Hepatocyte (in vitro differentiated cells): ENCODE results near the gene NFATC4. TPM values are rescaled to one million over a fixed set of nuclear protein-coding genes. Genes with fewer than 3 reads are reported as not detected.

ENCODE experiments used
- DNase-seq: peaks from one replicate; pipeline ENCODE4 v3.0.0-alpha.2; 2016; ENCODE audit warnings: low spot score
- H2AFZ ChIP-seq: fragments of 200-600 bp; sonication (generic); 2 replicates; pipeline ENCODE4 v1.6.0; 2016; ENCODE audit warnings: antibody characterized with exemption, mild to moderate bottlenecking
- H3K27ac ChIP-seq: fragments of 200-600 bp; sonication (generic); 2 replicates; pipeline ENCODE4 v1.5.1; 2016; ENCODE audit warnings: mild to moderate bottlenecking
- H3K27me3 ChIP-seq: fragments of 200-600 bp; sonication (generic); 2 replicates; pipeline ENCODE4 v1.6.1; 2016
- H3K36me3 ChIP-seq: fragments of 200-600 bp; sonication (generic); replicated peaks from 2 replicates; pipeline ENCODE4 v1.5.1; 2016; ENCODE audit warnings: low read depth; ENCODE audit not compliant: insufficient read depth
- H3K4me1 ChIP-seq: fragments of 200-600 bp; sonication (generic); 2 replicates; pipeline ENCODE4 v1.5.1; 2016; ENCODE audit warnings: mild to moderate bottlenecking, moderate library complexity; ENCODE audit not compliant: insufficient read depth
- H3K4me2 ChIP-seq: fragments of 200-600 bp; sonication (generic); 2 replicates; pipeline ENCODE4 v1.6.0; 2016
- H3K4me3 ChIP-seq: fragments of 200-600 bp; sonication (generic); 2 replicates; pipeline ENCODE4 v1.5.1; 2016; ENCODE audit warnings: mild to moderate bottlenecking
- H3K79me2 ChIP-seq: fragments of 200-600 bp; sonication (generic); 2 replicates; pipeline ENCODE4 v1.6.0; 2017; ENCODE audit warnings: mild to moderate bottlenecking
- H3K9me2 ChIP-seq: fragments of 200-600 bp; sonication (generic); replicated peaks from 2 replicates; pipeline ENCODE4 v1.6.0; 2017; ENCODE audit warnings: mild to moderate bottlenecking; ENCODE audit not compliant: insufficient read depth
- H3K9me3 ChIP-seq: fragments of 200-600 bp; sonication (generic); 2 replicates; pipeline ENCODE4 v1.5.1; 2016; ENCODE audit warnings: low read depth, mild to moderate bottlenecking
- H4K20me1 ChIP-seq: fragments of 200-600 bp; sonication (generic); 2 replicates; pipeline ENCODE4 v1.6.0; 2016; ENCODE audit warnings: mild to moderate bottlenecking; ENCODE audit not compliant: insufficient read depth, poor library complexity, severe bottlenecking
- EZH2 ChIP-seq: fragments of 200-600 bp; sonication (generic); IDR thresholded peaks from 2 replicates; pipeline ENCODE4 v1.6.1; 2016; ENCODE audit warnings: antibody characterized with exemption, mild to moderate bottlenecking, borderline replicate concordance
- EZH2phosphoT487 ChIP-seq: fragments of 200-600 bp; sonication (generic); IDR thresholded peaks from one replicate; pipeline ENCODE4 v1.6.1; 2018; ENCODE audit warnings: antibody characterized with exemption, mild to moderate bottlenecking, low read depth, moderate library complexity; ENCODE audit not compliant: unreplicated experiment, severe bottlenecking
- WGBS: methylation state at CpG from one replicate; pipeline ENCODE4 v1.1.6; 2016; ENCODE audit warnings: low lambda C conversion rate; ENCODE audit errors: missing lambda C conversion rate; 5-methylcytosine and 5-hydroxymethylcytosine counted together
- polyA plus RNA-seq: library from polyadenylated mRNA; unstranded; fragments of >200 nt; fragmentation: Nextera tagmentation; extraction: Ambion mirVana; gene quantifications from 2 replicates; pipeline ENCODE4 v1.2.1, GENCODE V29; 2016
- total RNA-seq: library from RNA; depleted of rRNA; stranded (reverse); fragments of >200 nt; gene quantifications from 2 replicates; pipeline ENCODE4 v1.2.3, GENCODE V29; 2014
- TF ChIP-seq, protein P1 (sequence below): fragments of 200-600 bp; sonication (generic); IDR thresholded peaks from 2 replicates; pipeline ENCODE4 v1.5.1; 2016; ENCODE audit warnings: antibody characterized with exemption, mild to moderate bottlenecking; ENCODE audit not compliant: poor library complexity

NFATC4 gene
- total and polyA plus RNA-seq, 2 experiments from 2014 or later: 37.8 to 68.8 TPM

- H3K36me3 ChIP-seq: no peaks in the 10 kb centered on the region
- TF ChIP-seq EZH2 (no peak), EZH2phosphoT487 (no peak)
- TF ChIP-seq, protein P1, sequence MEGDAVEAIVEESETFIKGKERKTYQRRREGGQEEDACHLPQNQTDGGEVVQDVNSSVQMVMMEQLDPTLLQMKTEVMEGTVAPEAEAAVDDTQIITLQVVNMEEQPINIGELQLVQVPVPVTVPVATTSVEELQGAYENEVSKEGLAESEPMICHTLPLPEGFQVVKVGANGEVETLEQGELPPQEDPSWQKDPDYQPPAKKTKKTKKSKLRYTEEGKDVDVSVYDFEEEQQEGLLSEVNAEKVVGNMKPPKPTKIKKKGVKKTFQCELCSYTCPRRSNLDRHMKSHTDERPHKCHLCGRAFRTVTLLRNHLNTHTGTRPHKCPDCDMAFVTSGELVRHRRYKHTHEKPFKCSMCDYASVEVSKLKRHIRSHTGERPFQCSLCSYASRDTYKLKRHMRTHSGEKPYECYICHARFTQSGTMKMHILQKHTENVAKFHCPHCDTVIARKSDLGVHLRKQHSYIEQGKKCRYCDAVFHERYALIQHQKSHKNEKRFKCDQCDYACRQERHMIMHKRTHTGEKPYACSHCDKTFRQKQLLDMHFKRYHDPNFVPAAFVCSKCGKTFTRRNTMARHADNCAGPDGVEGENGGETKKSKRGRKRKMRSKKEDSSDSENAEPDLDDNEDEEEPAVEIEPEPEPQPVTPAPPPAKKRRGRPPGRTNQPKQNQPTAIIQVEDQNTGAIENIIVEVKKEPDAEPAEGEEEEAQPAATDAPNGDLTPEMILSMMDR: no peak
- H3K4me1 ChIP-seq: peaks cover 9% of the 10 kb centered on the region
Observed at GRCh38 chr14:24379907-24380730, 12.1 kb downstream of the NFATC4 start.

GRCh38 chr14:24381363-24382063 is 13.5 kb downstream of the NFATC4 start:
- no peaks in the 10 kb centered on the region for H3K27me3 ChIP-seq
- H4K20me1 ChIP-seq: no peaks in the 10 kb centered on the region
- no peaks in the 10 kb centered on the region for H3K9me2 ChIP-seq
- H3K79me2 ChIP-seq: no peaks in the 10 kb centered on the region
- no peak for TF ChIP-seq EZH2phosphoT487
- TF ChIP-seq, protein P1: no peak
- TF ChIP-seq EZH2: no peak
- H2AFZ ChIP-seq: no peak overlapping the region
- H3K4me3 ChIP-seq: no peak overlapping the region
- 84% methylated on average over 8 of the region's 8 CpGs for WGBS
- peak overlapping the region; percentile 30 for H3K27ac ChIP-seq
- H3K4me2 ChIP-seq: no peak overlapping the region
- peaks cover 11% of the 10 kb centered on the region for H3K4me1 ChIP-seq
- no peaks in the 10 kb centered on the region for H3K9me3 ChIP-seq
- H3K36me3 ChIP-seq: no peaks in the 10 kb centered on the region
- no peak for DNase-seq

More at GRCh38 chr14:24379907-24380730, 12.1 kb downstream of the NFATC4 start:
- no peak for DNase-seq
- no peaks in the 10 kb centered on the region for H3K9me2 ChIP-seq
- no peak overlapping the region for H3K4me2 ChIP-seq
- H3K79me2 ChIP-seq: no peaks in the 10 kb centered on the region
- WGBS: 78% methylated on average over 15 of the region's 15 CpGs
- H3K4me3 ChIP-seq: no peak overlapping the region
- no peaks in the 10 kb centered on the region for H3K9me3 ChIP-seq
- H2AFZ ChIP-seq: no peak overlapping the region
- H4K20me1 ChIP-seq: no peaks in the 10 kb centered on the region
- H3K27ac ChIP-seq: no peak overlapping the region
- H3K27me3 ChIP-seq: no peaks in the 10 kb centered on the region

DNA sequence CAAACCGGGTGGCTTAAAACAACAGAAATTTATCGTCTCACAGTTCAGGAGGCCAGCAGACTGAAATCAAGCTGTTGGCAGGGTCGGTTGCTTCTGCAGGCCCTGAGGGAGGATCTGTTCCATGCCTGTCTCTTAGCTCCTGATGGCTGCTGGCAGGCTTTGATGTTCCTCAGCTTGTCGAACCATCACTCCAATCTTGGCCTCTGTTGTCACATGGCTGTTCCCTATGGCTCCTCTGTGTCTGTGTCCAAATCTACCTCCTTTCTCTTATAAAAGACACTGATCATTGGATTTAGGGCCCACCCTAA is 14.0 kb downstream of the NFATC4 start:
- Histone ChIP-seq H3K36me3 (no peaks in the 10 kb centered on the region), H3K27ac (peak overlapping the region; percentile 30), H4K20me1 (no peaks in the 10 kb centered on the region), H3K79me2 (no peaks in the 10 kb centered on the region), H3K9me2 (no peaks in the 10 kb centered on the region), H3K4me2 (no peak overlapping the region), H3K9me3 (no peaks in the 10 kb centered on the region), H3K4me1 (peaks cover 16% of the 10 kb centered on the region), H2AFZ (no peak overlapping the region), H3K4me3 (no peak overlapping the region), H3K27me3 (no peaks in the 10 kb centered on the region)
- 54% methylated on average over 4 of the region's 4 CpGs for WGBS
- TF ChIP-seq EZH2: no peak
- TF ChIP-seq, protein P1: no peak
- no peak for TF ChIP-seq EZH2phosphoT487
- DNase-seq: no peak
